OCI-LY1 (cell line): ENCODE measurements around the gene VAV3.

Source experiments
- H2AFZ ChIP-seq: fragments of 200-600 bp; sonication (generic), shearing (Covaris generic); 2 replicates; pipeline ENCODE4 v1.6.0; 2014; ENCODE audit warnings: antibody characterized with exemption, mild to moderate bottlenecking, low read length
- H3F3A ChIP-seq: fragments of 200-600 bp; sonication (generic), shearing (Covaris generic); 2 replicates; pipeline ENCODE4 v1.6.0; 2014; ENCODE audit warnings: mild to moderate bottlenecking, antibody characterized with exemption, low read length, moderate library complexity; ENCODE audit not compliant: insufficient read depth
- H3K27ac ChIP-seq: fragments of 200-600 bp; sonication (generic); 2 replicates; pipeline ENCODE4 v1.5.1; 2014; ENCODE audit warnings: low read length, mixed run types, mild to moderate bottlenecking, low read depth; ENCODE audit not compliant: poor library complexity, severe bottlenecking
- H3K27me3 ChIP-seq: fragments of 200-600 bp; sonication (generic); 2 replicates; pipeline ENCODE4 v1.6.0; 2014; ENCODE audit warnings: antibody characterized with exemption, mild to moderate bottlenecking, low read length, moderate library complexity; ENCODE audit not compliant: insufficient read depth
- H3K36me3 ChIP-seq: fragments of 200-600 bp; sonication (generic); 2 replicates; pipeline ENCODE4 v1.6.1; 2014; ENCODE audit warnings: mild to moderate bottlenecking, antibody characterized with exemption, low read length, moderate library complexity, mixed read lengths; ENCODE audit not compliant: insufficient read depth
- H3K4me1 ChIP-seq: fragments of 200-600 bp; sonication (generic); 2 replicates; pipeline ENCODE4 v1.5.1; 2014; ENCODE audit warnings: mild to moderate bottlenecking, low read length, moderate library complexity; ENCODE audit not compliant: insufficient read depth, severe bottlenecking
- H3K4me2 ChIP-seq: fragments of 200-600 bp; sonication (generic), shearing (Covaris generic); 2 replicates; pipeline ENCODE4 v1.6.1; 2014; ENCODE audit warnings: low read length
- H3K4me3 ChIP-seq: fragments of 200-600 bp; sonication (generic); 2 replicates; pipeline ENCODE4 v1.5.1; 2014; ENCODE audit warnings: low read length, low read depth, mild to moderate bottlenecking, mixed read lengths; ENCODE audit not compliant: poor library complexity, severe bottlenecking
- H3K79me2 ChIP-seq: fragments of 200-600 bp; shearing (Covaris generic); 2 replicates; pipeline ENCODE4 v1.6.1; 2016; ENCODE audit warnings: mixed run types, low read length, mixed read lengths; ENCODE audit not compliant: insufficient read depth
- H3K9ac ChIP-seq: fragments of 200-600 bp; sonication (generic), shearing (Covaris generic); 2 replicates; pipeline ENCODE4 v1.6.1; 2014; ENCODE audit warnings: mild to moderate bottlenecking, low read length, mixed read lengths
- H3K9me2 ChIP-seq: fragments of 200-600 bp; sonication (generic), shearing (Covaris generic); 2 replicates; pipeline ENCODE4 v1.6.1; 2014; ENCODE audit warnings: low read depth, mild to moderate bottlenecking, low read length, mixed read lengths
- H3K9me3 ChIP-seq: fragments of 200-600 bp; shearing (Covaris generic); 2 replicates; pipeline ENCODE4 v1.6.1; 2014; ENCODE audit warnings: low read length, mixed read lengths
- H4K20me1 ChIP-seq: fragments of 200-600 bp; sonication (generic), shearing (Covaris generic); 2 replicates; pipeline ENCODE4 v1.6.0; 2016; ENCODE audit warnings: mild to moderate bottlenecking, low read length; ENCODE audit not compliant: insufficient read depth
- EZH2 ChIP-seq: fragments of 200-600 bp; sonication (generic), shearing (Covaris generic); IDR thresholded peaks from 2 replicates; pipeline ENCODE4 v1.8.0; 2017; ENCODE audit warnings: borderline replicate concordance, mixed run types, mild to moderate bottlenecking, antibody characterized with exemption, low read length, moderate library complexity, mixed read lengths
- TF ChIP-seq, protein P1 (sequence below): fragments of 200-600 bp; sonication (generic), shearing (Covaris generic); IDR thresholded peaks from 2 replicates; pipeline ENCODE4 v1.5.1; 2017; ENCODE audit warnings: mild to moderate bottlenecking, antibody characterized with exemption, low read length, moderate library complexity, mixed read lengths

The VAV3 gene

DNA sequence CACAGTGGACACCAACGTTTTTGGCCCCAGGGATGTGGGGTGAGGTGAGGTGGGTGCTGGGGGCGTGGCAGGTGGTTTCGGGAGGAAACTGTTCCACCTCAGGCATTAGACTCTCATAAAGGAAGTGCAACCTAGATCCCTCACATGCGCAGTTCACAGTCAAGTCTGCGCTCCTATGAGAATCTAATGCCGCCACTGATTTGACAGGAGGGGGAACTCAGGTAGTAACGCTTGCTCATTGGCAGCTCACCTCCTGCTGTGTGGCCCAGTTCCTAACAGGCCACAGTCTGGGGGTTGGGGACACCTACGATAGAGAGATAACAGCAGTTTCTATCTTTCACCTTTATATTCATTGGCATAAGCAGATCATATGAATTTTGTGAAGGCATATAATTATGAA, 347.1 kb downstream of the VAV3 start:
- Histone ChIP-seq H3F3A (no peaks in the 10 kb centered on the region), H3K9me2 (no peaks in the 10 kb centered on the region), H3K4me2 (no peak overlapping the region), H3K4me3 (no peak overlapping the region), H3K9ac (no peak overlapping the region), H2AFZ (no peak overlapping the region), H3K36me3 (no peaks in the 10 kb centered on the region), H3K9me3 (peaks cover 3% of the 10 kb centered on the region; the same call in 1 of the 2 replicates), H3K4me1 (peaks cover 5% of the 10 kb centered on the region), H3K27ac (no peak overlapping the region), H3K79me2 (no peaks in the 10 kb centered on the region), H4K20me1 (no peaks in the 10 kb centered on the region), H3K27me3 (no peaks in the 10 kb centered on the region)
- TF ChIP-seq, protein P1, sequence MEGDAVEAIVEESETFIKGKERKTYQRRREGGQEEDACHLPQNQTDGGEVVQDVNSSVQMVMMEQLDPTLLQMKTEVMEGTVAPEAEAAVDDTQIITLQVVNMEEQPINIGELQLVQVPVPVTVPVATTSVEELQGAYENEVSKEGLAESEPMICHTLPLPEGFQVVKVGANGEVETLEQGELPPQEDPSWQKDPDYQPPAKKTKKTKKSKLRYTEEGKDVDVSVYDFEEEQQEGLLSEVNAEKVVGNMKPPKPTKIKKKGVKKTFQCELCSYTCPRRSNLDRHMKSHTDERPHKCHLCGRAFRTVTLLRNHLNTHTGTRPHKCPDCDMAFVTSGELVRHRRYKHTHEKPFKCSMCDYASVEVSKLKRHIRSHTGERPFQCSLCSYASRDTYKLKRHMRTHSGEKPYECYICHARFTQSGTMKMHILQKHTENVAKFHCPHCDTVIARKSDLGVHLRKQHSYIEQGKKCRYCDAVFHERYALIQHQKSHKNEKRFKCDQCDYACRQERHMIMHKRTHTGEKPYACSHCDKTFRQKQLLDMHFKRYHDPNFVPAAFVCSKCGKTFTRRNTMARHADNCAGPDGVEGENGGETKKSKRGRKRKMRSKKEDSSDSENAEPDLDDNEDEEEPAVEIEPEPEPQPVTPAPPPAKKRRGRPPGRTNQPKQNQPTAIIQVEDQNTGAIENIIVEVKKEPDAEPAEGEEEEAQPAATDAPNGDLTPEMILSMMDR: no peak
- no peak for TF ChIP-seq EZH2

DNA sequence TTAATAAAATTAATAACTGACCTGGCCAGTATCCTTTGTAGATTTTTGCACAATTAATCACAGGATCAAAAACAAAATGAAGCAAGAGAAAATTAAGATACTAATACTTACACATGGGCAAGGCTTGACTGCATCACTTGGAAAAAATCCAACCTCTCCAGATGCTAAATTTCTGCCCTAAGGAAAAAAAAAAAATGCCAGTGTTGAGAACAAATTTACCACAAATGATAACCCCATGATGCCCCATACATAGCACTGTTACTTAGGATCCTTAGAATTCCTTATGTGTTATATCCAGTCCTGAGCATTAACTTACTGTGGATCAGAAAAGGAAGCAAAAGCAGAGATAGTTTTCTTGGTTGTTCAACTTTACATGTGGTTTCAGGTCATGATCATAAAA, 347.5 kb downstream of the VAV3 start:
- H3F3A ChIP-seq: no peaks in the 10 kb centered on the region
- no peak overlapping the region for H3K4me2 ChIP-seq
- H3K9ac ChIP-seq: no peak overlapping the region
- no peak overlapping the region for H3K4me3 ChIP-seq
- H3K9me3 ChIP-seq: peaks cover 3% of the 10 kb centered on the region; the same call in 1 of the 2 replicates
- no peaks in the 10 kb centered on the region for H3K9me2 ChIP-seq
- TF ChIP-seq EZH2: no peak
- TF ChIP-seq, protein P1: no peak
- no peak overlapping the region for H3K27ac ChIP-seq
- no peak overlapping the region for H2AFZ ChIP-seq
- H3K27me3 ChIP-seq: no peaks in the 10 kb centered on the region
- peaks cover 5% of the 10 kb centered on the region for H3K4me1 ChIP-seq
- no peaks in the 10 kb centered on the region for H3K79me2 ChIP-seq
- no peaks in the 10 kb centered on the region for H3K36me3 ChIP-seq
- no peaks in the 10 kb centered on the region for H4K20me1 ChIP-seq

DNA sequence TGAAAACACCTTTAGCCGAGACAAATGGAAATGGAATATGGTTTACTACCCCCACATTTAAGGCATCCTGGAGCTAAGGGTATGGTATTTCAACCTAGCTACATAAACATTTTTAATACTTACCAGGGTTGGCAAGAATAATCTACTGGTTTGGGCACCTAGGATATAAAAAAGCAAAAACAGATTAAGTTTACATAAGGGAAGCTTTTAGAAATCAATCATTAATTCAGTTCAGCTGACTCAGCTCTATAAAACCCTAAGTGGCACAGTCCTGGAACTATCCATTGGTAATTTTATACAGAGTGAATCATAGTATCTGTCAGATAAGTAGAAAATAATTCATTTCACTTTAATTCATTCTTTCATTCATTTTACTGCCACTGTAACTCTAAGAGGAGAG, 355.2 kb downstream of the VAV3 start:
- no peaks in the 10 kb centered on the region for H4K20me1 ChIP-seq
- H3K36me3 ChIP-seq: no peaks in the 10 kb centered on the region
- no peaks in the 10 kb centered on the region for H3K27me3 ChIP-seq
- H3K9me2 ChIP-seq: no peaks in the 10 kb centered on the region
- no peaks in the 10 kb centered on the region for H3K79me2 ChIP-seq
- TF ChIP-seq EZH2: no peak
- TF ChIP-seq, protein P1: no peak
- no peak overlapping the region for H3K4me3 ChIP-seq
- H2AFZ ChIP-seq: no peak overlapping the region
- H3F3A ChIP-seq: no peaks in the 10 kb centered on the region
- no peak overlapping the region for H3K9ac ChIP-seq
- no peak overlapping the region for H3K27ac ChIP-seq
- H3K9me3 ChIP-seq: no peaks in the 10 kb centered on the region
- no peaks in the 10 kb centered on the region for H3K4me1 ChIP-seq
- H3K4me2 ChIP-seq: no peak overlapping the region
